Body of pancreas (tissue), 4 donors: ENCODE results near the gene DPYD.

Experiments
- CTCF ChIP-seq, 7 experiments: fragments of 450-650 bp in 4 of 7; fragments of 200-600 bp in 3 of 7; sonication (generic) in 3 of 7; IDR thresholded peaks; one replicate each; pipeline ENCODE4 v1.5.1; 2016 to 2019; ENCODE audit warnings: antibody characterized with exemption in 7 of 7
- POLR2A ChIP-seq, 3 donors: fragments of 450-650 bp; IDR thresholded peaks; one replicate each; pipeline ENCODE4 v1.6.1; 2016; ENCODE audit warnings: antibody characterized with exemption in 3 of 3, mild to moderate bottlenecking in 2 of 3

GRCh38 chr1:97050506-97050905, 870.3 kb downstream of the DPYD start:
- TF ChIP-seq CTCF (IDR thresholded peaks at IDR 0.05), result no peak
- no peak for TF ChIP-seq POLR2A (IDR thresholded peaks at IDR 0.05)
